Esophagus squamous epithelium (tissue), 5 donors: ENCODE data around the gene ZBTB17. TPM values are rescaled to one million over a fixed set of nuclear protein-coding genes. Genes with fewer than 3 reads are reported as not detected.
"Not testable (repeated sequence)": the region's sequence is repeated elsewhere in the genome, so short reads cannot be mapped to it uniquely, and the experiment has no call there.

ENCODE experiments used
- DNase-seq: peaks from one replicate; lab custom pipeline; 2025; lab: John Stamatoyannopoulos, UW
- H3K27ac ChIP-seq, 4 donors: fragments of 200-600 bp; sonication (generic); one replicate each; pipeline ENCODE4 v1.5.1; 2016 to 2019; ENCODE audit warnings: mild to moderate bottlenecking in 1 of 4
- H3K27me3 ChIP-seq, 4 donors: fragments of 200-600 bp; sonication (generic); 1 replicate in 3 of 4; 2 replicates in 1 of 4; pipeline versions ENCODE4 v1.5.1 to v1.6.0; 2017 to 2021; ENCODE audit warnings: antibody characterized with exemption in 1 of 4
- H3K36me3 ChIP-seq, 3 donors: fragments of 200-600 bp; sonication (generic); one replicate each; pipeline ENCODE4 v1.5.1; 2016 to 2019
- H3K4me1 ChIP-seq, 3 donors: fragments of 200-600 bp; sonication (generic); one replicate each; pipeline ENCODE4 v1.5.1; 2017 to 2019
- H3K4me3 ChIP-seq, 4 donors: fragments of 200-600 bp; sonication (generic); 1 replicate in 3 of 4; 2 replicates in 1 of 4; pipeline ENCODE4 v1.5.1; 2016 to 2019; ENCODE audit warnings: mild to moderate bottlenecking in 2 of 4, moderate library complexity in 1 of 4
- H3K9me3 ChIP-seq, 3 donors: fragments of 200-600 bp; sonication (generic); one replicate each; pipeline ENCODE4 v1.5.1; 2016 to 2019
- CTCF ChIP-seq, 6 experiments: fragments of 450-650 bp in 4 of 6; fragments of 200-600 bp in 2 of 6; sonication (generic) in 2 of 6; IDR thresholded peaks; one replicate each; pipeline ENCODE4 v1.5.1; 2016 to 2019; ENCODE audit warnings: antibody characterized with exemption in 6 of 6, mild to moderate bottlenecking in 4 of 6, moderate library complexity in 4 of 6
- POLR2A ChIP-seq, 4 donors: fragments of 450-650 bp; IDR thresholded peaks; one replicate each; pipeline ENCODE4 v1.6.1; 2017; ENCODE audit warnings: antibody characterized with exemption in 4 of 4, mild to moderate bottlenecking in 4 of 4, moderate library complexity in 3 of 4
- WGBS, 2 donors: methylation state at CpG; one replicate each; pipeline ENCODE4 v1.1.5; 2018; 5-methylcytosine and 5-hydroxymethylcytosine counted together
- intact Hi-C: fragments of 100-400 bp; cut with DNase I; formaldehyde crosslinking; loops from one replicate; pipeline ENCODE4 v1.15.0; 2022
- total RNA-seq, 4 donors: library from RNA; depleted of rRNA; stranded (reverse); fragments of >200 nt; gene quantifications; one replicate each; pipeline ENCODE4 v1.1.0, GENCODE V29; 2016
- donor health status: DM: yes; HTN: yes; CAD: no.

ZBTB17 gene
- total RNA-seq, 4 donors from 2014 or later: 19.1 to 33.1 (median 26.8) TPM

GRCh38 chr1:15988856-15989736 lies 13.2 kb upstream of the ZBTB17 start:
- TF ChIP-seq CTCF (IDR thresholded peaks at IDR 0.05) (no peak), POLR2A (IDR thresholded peaks at IDR 0.05) (no peak)
- H3K36me3 ChIP-seq: no peaks in the 10 kb centered on the region
- no peak for DNase-seq
- H3K4me3 ChIP-seq: no peak overlapping the region
- WGBS, 2 donors: 71 to 85% methylated on average over 4 to 7 of the region's 13 CpGs
- H3K9me3 ChIP-seq: no peaks in the 10 kb centered on the region
- no peaks in the 10 kb centered on the region for H3K4me1 ChIP-seq
- H3K27ac ChIP-seq: no peak overlapping the region
- H3K27me3 ChIP-seq: no peaks in the 10 kb centered on the region
- intact Hi-C loops: no loop called here

DNA sequence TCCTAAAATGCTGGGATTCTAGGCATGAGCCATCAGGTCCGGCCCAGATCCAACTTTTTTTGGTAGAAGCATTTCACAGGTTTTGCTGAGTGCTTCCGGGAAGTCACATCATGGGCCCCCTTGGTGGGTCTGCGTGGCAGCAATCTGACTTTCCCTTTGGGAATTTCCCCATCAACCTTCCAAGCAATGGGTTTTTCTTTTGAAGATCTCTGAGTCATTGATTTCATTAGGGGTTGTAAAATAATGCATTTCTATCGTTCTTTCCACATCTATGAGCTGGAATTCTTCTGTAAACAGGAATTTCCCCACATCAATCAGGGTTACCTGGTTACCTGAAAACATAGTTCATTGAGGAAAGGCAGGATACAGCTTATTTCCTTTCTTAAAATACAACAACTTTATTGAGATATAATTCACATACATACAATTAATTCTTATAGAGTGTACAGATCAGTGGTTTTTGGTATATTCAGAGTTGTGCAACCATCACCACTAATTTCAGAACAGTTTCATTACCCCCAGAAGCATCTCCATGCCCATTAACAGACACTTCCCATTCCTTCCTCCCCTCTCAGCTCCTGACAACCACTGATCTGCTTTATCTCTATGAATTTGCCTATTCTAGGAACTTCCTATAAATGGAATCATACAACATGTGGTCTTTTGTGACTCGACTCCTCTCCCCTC lies 9.9 kb upstream of the ZBTB17 start:
- Histone ChIP-seq H3K9me3 (peaks cover 0 to 5% (median 5%) of the 10 kb centered on the region in 3 donors), H3K4me1 (no peaks in the 10 kb centered on the region), H3K27me3 (no peaks in the 10 kb centered on the region), H3K4me3 (no peak overlapping the region), H3K36me3 (no peaks in the 10 kb centered on the region), H3K27ac (no peak overlapping the region)
- intact Hi-C loops: no loop called here
- TF ChIP-seq POLR2A (IDR thresholded peaks at IDR 0.05): no peak
- TF ChIP-seq CTCF (IDR thresholded peaks at IDR 0.05): no peak
- DNase-seq: no peak
- WGBS, 2 donors: 37 to 40% methylated on average over 5 of the region's 5 CpGs

GRCh38 chr1:15983275-15983674 lies 7.4 kb upstream of the ZBTB17 start:
- DNase-seq: no peak
- Histone ChIP-seq H3K4me3 (no peak overlapping the region), H3K36me3 (no peaks in the 10 kb centered on the region), H3K27ac (peak overlapping the region in 2 of 4 donors; percentile 23 to 62), H3K9me3 (peaks cover 0 to 5% (median 5%) of the 10 kb centered on the region in 3 donors), H3K4me1 (no peaks in the 10 kb centered on the region), H3K27me3 (no peaks in the 10 kb centered on the region)
- 30 to 33% methylated on average over 1 of the region's 1 CpG for WGBS, 2 donors
- intact Hi-C loops: no loop called here
- TF ChIP-seq POLR2A (IDR thresholded peaks at IDR 0.05) (no peak), CTCF (IDR thresholded peaks at IDR 0.05) (no peak)

GRCh38 chr1:15981679-15982078 lies 5.8 kb upstream of the ZBTB17 start:
- Histone ChIP-seq H3K9me3 (peaks cover 0 to 5% (median 5%) of the 10 kb centered on the region in 3 donors), H3K27ac (no peak overlapping the region), H3K36me3 (no peaks in the 10 kb centered on the region), H3K4me1 (no peaks in the 10 kb centered on the region), H3K4me3 (no peak overlapping the region), H3K27me3 (no peaks in the 10 kb centered on the region)
- intact Hi-C loops: no loop called here
- TF ChIP-seq CTCF (IDR thresholded peaks at IDR 0.05): no peak
- no peak for TF ChIP-seq POLR2A (IDR thresholded peaks at IDR 0.05)
- no peak for DNase-seq
- WGBS, 2 donors: 83 to 85% methylated on average over 3 of the region's 3 CpGs

GRCh38 chr1:15977947-15978346 lies 2.0 kb upstream of the ZBTB17 start:
- H3K27me3 ChIP-seq, H3K27ac ChIP-seq, DNase-seq, intact Hi-C loops, H3K36me3 ChIP-seq, H3K9me3 ChIP-seq, H3K4me3 ChIP-seq: not testable (repeated sequence)
- H3K4me1 ChIP-seq: peaks cover 14 to 32% (median 14%) of the 10 kb centered on the region in 3 donors
- WGBS, 2 donors: 93 to 94% methylated on average over 4 of the region's 4 CpGs
